Measurements from ENCODE around the gene GTF2F2. TPM values are rescaled to one million over a fixed set of nuclear protein-coding genes. Genes with fewer than 3 reads are reported as not detected.

The GTF2F2 gene
- total RNA-seq, 1 donor from 2014 or later = 18.9 TPM

- no peaks in the 10 kb centered on the region for H3K9me3 ChIP-seq
- H3K27me3 ChIP-seq = no peaks in the 10 kb centered on the region
- no peak overlapping the region for H3K4me3 ChIP-seq
- no peak for DNase-seq (ENCODE audit: extremely low spot score in 2 of 2)
- H3K4me1 ChIP-seq = no peaks in the 10 kb centered on the region
- H3K27ac ChIP-seq = no peak overlapping the region
- TF ChIP-seq POLR2A (IDR thresholded peaks at IDR 0.05) (no peak), POLR2AphosphoS5 (IDR thresholded peaks at IDR 0.05; ENCODE audit: insufficient read depth in 1 of 2, low read depth in 1 of 2) (no peak), CTCF (IDR thresholded peaks at IDR 0.05) (no peak)
- intact Hi-C loops (cut with DNase I) = no loop called here
- H3K36me3 ChIP-seq = no peaks in the 10 kb centered on the region
These were observed 71.6 kb downstream of the GTF2F2 start for GRCh38 chr13:45191874-45192273.

GRCh38 chr13:45194081-45194939, 74.0 kb downstream of the GTF2F2 start:
- Histone ChIP-seq H3K27me3 (no peaks in the 10 kb centered on the region), H3K4me1 (no peaks in the 10 kb centered on the region), H3K36me3 (no peaks in the 10 kb centered on the region), H3K27ac (no peak overlapping the region), H3K9me3 (no peaks in the 10 kb centered on the region), H3K4me3 (no peak overlapping the region)
- TF ChIP-seq POLR2AphosphoS5 (IDR thresholded peaks at IDR 0.05; ENCODE audit: insufficient read depth in 1 of 2, low read depth in 1 of 2) (no peak), POLR2A (IDR thresholded peaks at IDR 0.05) (no peak), CTCF (IDR thresholded peaks at IDR 0.05) (no peak)
- no peak for DNase-seq (ENCODE audit: extremely low spot score in 2 of 2)
- intact Hi-C loops (cut with DNase I) = no loop called here

DNA sequence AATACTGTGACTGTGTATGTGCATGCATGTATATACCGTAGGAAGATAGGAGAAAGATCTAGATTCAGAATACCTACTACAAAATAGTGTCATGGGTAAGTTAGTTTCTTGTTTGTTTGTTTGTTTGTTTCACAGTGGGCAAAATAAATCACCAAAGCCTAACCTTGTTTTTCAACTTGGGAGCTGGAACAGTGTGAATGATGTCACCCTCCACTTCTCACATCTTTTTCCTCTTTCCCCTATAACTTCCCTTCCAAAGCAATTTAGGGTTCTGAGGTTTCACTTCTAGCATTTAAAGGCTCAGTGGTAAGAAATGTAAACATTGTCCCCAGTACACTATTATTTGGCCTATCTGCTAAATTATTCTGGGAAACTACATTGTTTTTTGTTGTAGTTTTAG, 75.1 kb downstream of the GTF2F2 start:
- H3K4me3 ChIP-seq = no peak overlapping the region
- intact Hi-C loops (cut with DNase I) = no loop called here
- H3K9me3 ChIP-seq = no peaks in the 10 kb centered on the region
- no peaks in the 10 kb centered on the region for H3K36me3 ChIP-seq
- TF ChIP-seq CTCF (IDR thresholded peaks at IDR 0.05) (no peak), POLR2AphosphoS5 (IDR thresholded peaks at IDR 0.05; ENCODE audit: insufficient read depth in 1 of 2, low read depth in 1 of 2) (no peak), POLR2A (IDR thresholded peaks at IDR 0.05) (no peak)
- H3K27me3 ChIP-seq = no peaks in the 10 kb centered on the region
- H3K27ac ChIP-seq = no peak overlapping the region
- DNase-seq (ENCODE audit: extremely low spot score in 2 of 2) = no peak
- H3K4me1 ChIP-seq = no peaks in the 10 kb centered on the region

- no peak for DNase-seq (ENCODE audit: extremely low spot score in 2 of 2)
- Histone ChIP-seq H3K9me3 (no peaks in the 10 kb centered on the region), H3K36me3 (no peaks in the 10 kb centered on the region), H3K27me3 (no peaks in the 10 kb centered on the region), H3K27ac (no peak overlapping the region), H3K4me3 (no peak overlapping the region), H3K4me1 (no peaks in the 10 kb centered on the region)
- intact Hi-C loops (cut with DNase I) = no loop called here
- no peak for TF ChIP-seq POLR2A (IDR thresholded peaks at IDR 0.05)
These were observed 75.8 kb downstream of the GTF2F2 start for GRCh38 chr13:45196096-45196495.

GRCh38 chr13:45196622-45197021, 76.3 kb downstream of the GTF2F2 start:
- Histone ChIP-seq H3K27me3 (no peaks in the 10 kb centered on the region), H3K9me3 (no peaks in the 10 kb centered on the region)
- intact Hi-C loops (cut with DNase I) = no loop called here

More at GRCh38 chr13:45196622-45197021, 76.3 kb downstream of the GTF2F2 start:
- Histone ChIP-seq H3K4me3 (no peak overlapping the region), H3K36me3 (no peaks in the 10 kb centered on the region), H3K4me1 (no peaks in the 10 kb centered on the region), H3K27ac (no peak overlapping the region)
- DNase-seq (ENCODE audit: extremely low spot score in 2 of 2) = no peak
- TF ChIP-seq CTCF (IDR thresholded peaks at IDR 0.05) = no peak
- TF ChIP-seq POLR2AphosphoS5 (IDR thresholded peaks at IDR 0.05; ENCODE audit: insufficient read depth in 1 of 2, low read depth in 1 of 2) = no peak
- no peak for TF ChIP-seq POLR2A (IDR thresholded peaks at IDR 0.05)
